Measurements from ENCODE around the gene ZNF557.

The ZNF557 gene

GRCh38 chr19:7130043-7130442, 60.5 kb downstream of the ZNF557 start:
- DNase-seq: no peak

DNA sequence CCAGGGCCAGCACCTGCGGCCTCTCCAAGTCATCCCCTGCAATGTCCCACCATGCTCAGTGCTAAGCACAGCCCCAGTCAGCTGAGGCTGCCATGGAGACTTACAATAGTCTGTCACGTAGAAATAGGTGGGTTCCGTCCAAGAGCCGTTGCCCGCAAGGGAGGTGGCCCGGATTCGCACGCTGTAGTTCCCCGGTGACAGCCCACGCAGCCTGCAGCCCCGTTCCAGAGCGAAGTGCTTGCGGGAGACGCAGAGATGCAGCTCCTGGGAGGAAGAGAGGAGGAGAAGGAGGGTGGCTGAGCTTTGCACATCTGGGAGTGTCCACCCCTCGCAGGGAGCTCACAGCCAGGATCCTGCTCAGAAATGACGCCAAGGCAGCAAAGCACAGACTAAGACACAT, 62.6 kb downstream of the ZNF557 start:
- no peak for DNase-seq

DNA sequence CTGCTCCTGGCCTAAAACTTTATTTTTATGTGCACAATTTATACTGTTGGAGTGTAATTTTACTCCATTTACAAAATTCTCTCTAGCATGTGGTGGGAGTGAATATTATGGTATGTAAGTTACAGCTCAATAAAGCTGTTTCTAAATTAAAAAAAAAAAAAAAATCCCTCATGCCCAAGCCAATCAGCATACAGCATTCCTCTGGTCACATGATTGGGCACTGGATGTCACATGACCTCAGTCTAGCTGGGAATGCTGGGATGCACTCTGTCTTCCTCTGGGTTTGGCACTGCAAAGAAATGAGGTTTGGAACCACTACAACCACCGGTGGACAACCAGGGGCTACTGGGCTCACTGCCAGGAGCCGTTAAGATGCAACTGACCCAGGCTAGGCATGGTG, 67.6 kb downstream of the ZNF557 start:
- no peak for DNase-seq
